Caco-2 (cell line): ENCODE measurements around the gene FGF14. TPM values are rescaled to one million over a fixed set of nuclear protein-coding genes. Genes with fewer than 3 reads are reported as not detected.

ENCODE experiments used
- BruUV-seq: library from RNA; stranded (reverse); fragments of 400-500 nt; replicated peaks from 2 replicates; lab custom pipeline; 2021; lab: Mats Ljungman, UMichigan
- CTCF ChIA-PET: fragments of 300-600 bp; sonication (Branson Sonifier 250); formaldehyde crosslinking; loops from one replicate; lab custom pipeline; 2022; ENCODE audit warnings: antibody characterized with exemption; lab: Charles Lee
- POLR2A ChIA-PET: fragments of 300-600 bp; sonication (Branson Sonifier 250); formaldehyde crosslinking; loops from one replicate; lab custom pipeline; 2022; ENCODE audit warnings: antibody characterized with exemption; lab: Charles Lee
- DNase-seq, 2 experiments: peaks; one replicate each; pipeline versions ENCODE4 v3.0.0 to v3.0.0-alpha.2; 2020 to 2022
- H3K27me3 ChIP-seq: replicated peaks from 2 replicates; pipeline ENCODE4 v1.6.0; 2011; ENCODE audit warnings: low read length; ENCODE audit not compliant: control insufficient read depth, insufficient read depth
- H3K36me3 ChIP-seq: 2 replicates; pipeline ENCODE4 v1.5.1; 2011; ENCODE audit warnings: low read length; ENCODE audit not compliant: control insufficient read depth, insufficient read depth
- H3K4me1 ChIP-seq: fragments of 250-450 bp; sonication (Bioruptor Pico); 2 replicates; pipeline ENCODE4 v1.5.1; 2020; ENCODE audit warnings: mild to moderate bottlenecking
- H3K4me3 ChIP-seq: 2 replicates; pipeline ENCODE4 v1.5.1; 2011; ENCODE audit warnings: low read depth, mild to moderate bottlenecking, control low read depth, low read length
- H3K9me3 ChIP-seq: fragments of 250-450 bp; sonication (Bioruptor Pico); 2 replicates; pipeline ENCODE4 v1.5.1; 2020; ENCODE audit warnings: mild to moderate bottlenecking, moderate library complexity
- H3K27ac Mint-ChIP-seq: one replicate; pipeline ENCODE4 v1.8.0; 2022; ENCODE audit warnings: mixed read lengths; ENCODE audit not compliant: unreplicated experiment
- H3K27me3 Mint-ChIP-seq: one replicate; pipeline ENCODE4 v1.8.0; 2022; ENCODE audit warnings: mixed read lengths; ENCODE audit not compliant: insufficient read depth, unreplicated experiment
- H3K36me3 Mint-ChIP-seq: one replicate; pipeline ENCODE4 v1.8.0; 2022; ENCODE audit warnings: mild to moderate bottlenecking, mixed read lengths; ENCODE audit not compliant: insufficient read depth, unreplicated experiment
- H3K4me1 Mint-ChIP-seq: one replicate; pipeline ENCODE4 v1.8.0; 2022; ENCODE audit warnings: low read depth, mixed read lengths; ENCODE audit not compliant: unreplicated experiment
- H3K4me3 Mint-ChIP-seq: one replicate; pipeline ENCODE4 v1.8.0; 2022; ENCODE audit warnings: mild to moderate bottlenecking, moderate library complexity, mixed read lengths; ENCODE audit not compliant: unreplicated experiment
- H3K9me3 Mint-ChIP-seq: one replicate; pipeline ENCODE4 v1.8.0; 2022; ENCODE audit warnings: mixed read lengths; ENCODE audit not compliant: unreplicated experiment
- intact Hi-C: fragments of 100-400 bp; cut with micrococcal nuclease; formaldehyde crosslinking; loops from one replicate; pipeline ENCODE4 v1.10.0; 2022; ENCODE audit not compliant: unreplicated experiment
- total RNA-seq: library from RNA; stranded (reverse); gene quantifications from 2 replicates; pipeline ENCODE4 v1.2.3, GENCODE V29; 2022
- TF ChIP-seq, protein P1 (sequence below), 2 experiments: fragments of 200-600 bp in 1 of 2; IDR thresholded peaks; 1 replicate in 1 of 2; 2 replicates in 1 of 2; pipeline versions ENCODE4 v1.5.1 to v1.8.0; 2011 to 2022; ENCODE audit warnings: antibody characterized with exemption in 1 of 2, control low read depth in 1 of 2, inconsistent platforms in 1 of 2, low read depth in 1 of 2, low read length in 1 of 2, mild to moderate bottlenecking in 1 of 2, moderate library complexity in 1 of 2; ENCODE audit not compliant: insufficient read depth in 1 of 2, severe bottlenecking in 1 of 2, unreplicated experiment in 1 of 2

The FGF14 gene
- total RNA-seq, 1 experiment from 2014 or later = not detected

GRCh38 chr13:101736566-101736965 lies 665.3 kb downstream of the FGF14 start:
- ChIA-PET POLR2A (no interaction called here), CTCF (no interaction called here)
- Histone ChIP-seq H3K9me3 (no peaks in the 10 kb centered on the region), H3K4me1 (no peaks in the 10 kb centered on the region), H3K36me3 (no peaks in the 10 kb centered on the region), H3K4me3 (no peak overlapping the region), H3K27me3 (no peaks in the 10 kb centered on the region)
- Mint-ChIP-seq H3K27me3 (no peaks in the 10 kb centered on the region), H3K27ac (no peak overlapping the region), H3K4me1 (peaks cover 6% of the 10 kb centered on the region), H3K9me3 (no peaks in the 10 kb centered on the region), H3K4me3 (no peak overlapping the region), H3K36me3 (no peaks in the 10 kb centered on the region)
- intact Hi-C loops = no loop called here
- BruUV-seq = no TSS peak
- DNase-seq = no peak
- TF ChIP-seq, protein P1, sequence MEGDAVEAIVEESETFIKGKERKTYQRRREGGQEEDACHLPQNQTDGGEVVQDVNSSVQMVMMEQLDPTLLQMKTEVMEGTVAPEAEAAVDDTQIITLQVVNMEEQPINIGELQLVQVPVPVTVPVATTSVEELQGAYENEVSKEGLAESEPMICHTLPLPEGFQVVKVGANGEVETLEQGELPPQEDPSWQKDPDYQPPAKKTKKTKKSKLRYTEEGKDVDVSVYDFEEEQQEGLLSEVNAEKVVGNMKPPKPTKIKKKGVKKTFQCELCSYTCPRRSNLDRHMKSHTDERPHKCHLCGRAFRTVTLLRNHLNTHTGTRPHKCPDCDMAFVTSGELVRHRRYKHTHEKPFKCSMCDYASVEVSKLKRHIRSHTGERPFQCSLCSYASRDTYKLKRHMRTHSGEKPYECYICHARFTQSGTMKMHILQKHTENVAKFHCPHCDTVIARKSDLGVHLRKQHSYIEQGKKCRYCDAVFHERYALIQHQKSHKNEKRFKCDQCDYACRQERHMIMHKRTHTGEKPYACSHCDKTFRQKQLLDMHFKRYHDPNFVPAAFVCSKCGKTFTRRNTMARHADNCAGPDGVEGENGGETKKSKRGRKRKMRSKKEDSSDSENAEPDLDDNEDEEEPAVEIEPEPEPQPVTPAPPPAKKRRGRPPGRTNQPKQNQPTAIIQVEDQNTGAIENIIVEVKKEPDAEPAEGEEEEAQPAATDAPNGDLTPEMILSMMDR (IDR thresholded peaks at IDR 0.05; ENCODE audit: insufficient read depth in 1 of 2, low read depth in 1 of 2, low read length in 1 of 2, severe bottlenecking in 1 of 2, unreplicated experiment in 1 of 2) = no peak

DNA sequence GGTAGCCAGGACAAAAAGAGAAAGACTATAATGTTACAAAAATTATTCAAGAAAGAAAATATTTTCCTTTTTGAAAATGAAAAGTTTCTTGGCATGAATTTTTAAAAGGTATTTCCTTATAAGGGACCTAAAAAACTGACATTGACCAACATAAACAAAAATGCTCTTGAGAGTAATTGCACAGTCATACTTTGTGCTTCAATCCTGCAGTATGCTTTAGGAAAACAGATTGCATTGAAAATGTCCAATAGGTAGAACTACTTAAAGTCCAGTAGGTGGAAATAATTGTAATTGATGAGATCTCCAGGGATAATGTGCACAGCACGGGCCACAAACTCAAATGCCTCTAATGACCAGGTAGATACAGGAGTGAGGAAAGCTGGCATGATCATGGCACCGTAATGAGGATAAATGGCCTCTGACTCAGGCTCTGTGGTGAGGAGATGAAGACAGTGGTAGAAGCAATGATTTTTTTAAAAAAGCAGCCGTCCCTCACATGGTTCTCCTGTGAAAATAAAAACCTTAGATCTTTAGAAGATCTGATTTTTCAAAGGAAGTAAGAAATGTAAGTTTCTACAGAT lies 671.3 kb downstream of the FGF14 start:
- Mint-ChIP-seq H3K27me3 (no peaks in the 10 kb centered on the region), H3K9me3 (no peaks in the 10 kb centered on the region), H3K4me3 (no peak overlapping the region), H3K4me1 (no peaks in the 10 kb centered on the region), H3K36me3 (no peaks in the 10 kb centered on the region), H3K27ac (no peak overlapping the region)
- intact Hi-C loops = no loop called here
- no peaks in the 10 kb centered on the region for H3K4me1 ChIP-seq
- TF ChIP-seq, protein P1 (IDR thresholded peaks at IDR 0.05; ENCODE audit: insufficient read depth in 1 of 2, low read depth in 1 of 2, low read length in 1 of 2, severe bottlenecking in 1 of 2, unreplicated experiment in 1 of 2) = no peak
- CTCF ChIA-PET = no interaction called here
- no peaks in the 10 kb centered on the region for H3K36me3 ChIP-seq
- DNase-seq = no peak
- no TSS peak for BruUV-seq
- H3K27me3 ChIP-seq = no peaks in the 10 kb centered on the region
- POLR2A ChIA-PET = no interaction called here
- no peaks in the 10 kb centered on the region for H3K9me3 ChIP-seq
- H3K4me3 ChIP-seq = no peak overlapping the region

GRCh38 chr13:101728615-101729014 lies 673.2 kb downstream of the FGF14 start:
- intact Hi-C loops = no loop called here
- H3K36me3 ChIP-seq = no peaks in the 10 kb centered on the region
- Mint-ChIP-seq H3K27ac (no peak overlapping the region), H3K4me3 (no peak overlapping the region), H3K9me3 (no peaks in the 10 kb centered on the region), H3K4me1 (no peaks in the 10 kb centered on the region), H3K27me3 (no peaks in the 10 kb centered on the region), H3K36me3 (no peaks in the 10 kb centered on the region)
- TF ChIP-seq, protein P1 (IDR thresholded peaks at IDR 0.05; ENCODE audit: insufficient read depth in 1 of 2, low read depth in 1 of 2, low read length in 1 of 2, severe bottlenecking in 1 of 2, unreplicated experiment in 1 of 2) = no peak
- no TSS peak for BruUV-seq
- CTCF ChIA-PET = no interaction called here
- no peaks in the 10 kb centered on the region for H3K4me1 ChIP-seq
- POLR2A ChIA-PET = no interaction called here
- no peaks in the 10 kb centered on the region for H3K27me3 ChIP-seq
- no peak for DNase-seq
- H3K4me3 ChIP-seq = no peak overlapping the region
- no peaks in the 10 kb centered on the region for H3K9me3 ChIP-seq
